ENCODE data around the gene UNC5A. TPM values are rescaled to one million over a fixed set of nuclear protein-coding genes. Genes with fewer than 3 reads are reported as not detected.

Gene UNC5A
- total and polyA plus RNA-seq, 10 of the 15 experiments (the other 5 are each of a cell fraction or from before 2014, with no cell fraction given), result not detected

GRCh38 chr5:176864755-176865154 lies 54.4 kb downstream of the UNC5A start:
- ChIA-PET RAD21 (ENCODE audit: unreplicated experiment) (no interaction called here), POLR2A (no interaction called here), CTCF (no interaction called here), SMC1A (ENCODE audit: uncharacterized antibody, unreplicated experiment) (no interaction called here)
- FAIRE-seq (no peak), DNase-seq (ENCODE audit: low read depth, low spot score) (no peak), ATAC-seq (no peak)
- no peak overlapping the region for H3K4me2 ChIP-seq (ENCODE audit: control insufficient read depth, insufficient read depth)
- no peak overlapping the region for H3K9ac ChIP-seq (ENCODE audit: control insufficient read depth, insufficient read depth, low read length)
- no peaks in the 10 kb centered on the region for H3K79me2 ChIP-seq (ENCODE audit: control insufficient read depth, insufficient read depth, low read length)
- peaks cover 3 to 4% of the 10 kb centered on the region in 2 experiments; a peak in 3 of 4 replicates for H3K27me3 ChIP-seq (replicated peaks in 1 of 2; ENCODE audit: control insufficient read depth in 2 of 2, insufficient read depth in 2 of 2, low read length in 1 of 2)
- no peak overlapping the region for H2AFZ ChIP-seq (ENCODE audit: control insufficient read depth, low read depth, low read length)
- no TSS peak for BruUV-seq (replicated peaks)
- H3K4me3 ChIP-seq, result no peak overlapping the region
- no peaks in the 10 kb centered on the region for H3K4me1 ChIP-seq (ENCODE audit: control insufficient read depth, insufficient read depth, low read length)
- no peaks in the 10 kb centered on the region for H3K36me3 ChIP-seq (ENCODE audit: control insufficient read depth in 2 of 2, insufficient read depth in 2 of 2, low read length in 1 of 2)
- H4K20me1 ChIP-seq (ENCODE audit: control insufficient read depth, insufficient read depth), result no peaks in the 10 kb centered on the region; the same call in 1 of the 2 replicates
- intact Hi-C loops (cut with micrococcal nuclease; ENCODE audit: unreplicated experiment), result no loop called here
- no peak overlapping the region for H3K27ac ChIP-seq (ENCODE audit: control insufficient read depth, insufficient read depth)
- in situ Hi-C loops (cut with MboI), result no loop called here
- no peaks in the 10 kb centered on the region; the same call in 2 of the 3 replicates for H3K9me3 ChIP-seq (replicated peaks; ENCODE audit: control insufficient read depth, insufficient read depth, low read length)
- TF ChIP-seq BHLHE40 (IDR thresholded peaks at IDR 0.05; ENCODE audit: borderline replicate concordance in 1 of 2, low read depth in 2 of 2, low read length in 1 of 2) (no peak), SMAD5 (IDR thresholded peaks at IDR 0.05; ENCODE audit: low read depth) (no peak), ZBTB40 (IDR thresholded peaks at IDR 0.05; ENCODE audit: borderline replicate concordance) (no peak), RAD51 (IDR thresholded peaks at IDR 0.05) (no peak), HDAC6 (IDR thresholded peaks at IDR 0.05; ENCODE audit: unreplicated experiment) (no peak), KLF5 (IDR thresholded peaks at IDR 0.05; ENCODE audit: partially characterized antibody) (no peak), ATF7 (IDR thresholded peaks at IDR 0.05; ENCODE audit: low read depth) (no peak)
- WGBS (ENCODE audit: insufficient coverage, insufficient replicate concordance, low lambda C conversion rate, missing lambda C conversion rate), result 29% methylated on average over 7 of the region's 8 CpGs

Data from GM12878 (cell line).